SK-N-SH (cell line): Measurements from ENCODE around the gene TYROBP. TPM values are rescaled to one million over a fixed set of nuclear protein-coding genes. Genes with fewer than 3 reads are reported as not detected.

ENCODE experiments used
- CTCF ChIA-PET: fragments of 300-600, 350-600 bp; formaldehyde crosslinking; extraction: SDS; loops from one replicate; lab custom pipeline; 2021; lab: Yijun Ruan, JAX
- POLR2A ChIA-PET: fragments of 350-600 bp; sonication (Branson Sonifier 250); formaldehyde crosslinking; extraction: SDS; loops from one replicate; lab custom pipeline; 2020; ENCODE audit warnings: antibody characterized with exemption, inconsistent platforms; lab: Yijun Ruan, JAX
- DNase-seq: peaks from one replicate; pipeline ENCODE4 v3.0.0; 2012
- H2AFZ ChIP-seq: fragments of 200-600 bp; sonication (generic); 2 replicates; pipeline ENCODE4 v1.8.1; 2016; ENCODE audit warnings: antibody characterized with exemption, mild to moderate bottlenecking, low read depth
- H3F3A ChIP-seq: fragments of 200-600 bp; sonication (generic); replicated peaks from 2 replicates; pipeline ENCODE3; 2016; ENCODE audit warnings: antibody characterized with exemption, mild to moderate bottlenecking; ENCODE audit not compliant: insufficient read depth
- H3K27ac ChIP-seq, 2 experiments: fragments of 200-500 bp in 1 of 2; fragments of 200-600 bp in 1 of 2; sonication (Bioruptor generic) in 1 of 2; sonication (generic), shearing (Covaris generic) in 1 of 2; 2 replicates each; pipeline versions ENCODE4 v1.5.1 to v1.6.1; 2014 to 2016; ENCODE audit warnings: low read depth in 2 of 2, inconsistent platforms in 1 of 2, low read length in 1 of 2, mild to moderate bottlenecking in 1 of 2, mixed read lengths in 1 of 2
- H3K27me3 ChIP-seq: fragments of 200-600 bp; sonication (generic), shearing (Covaris generic); 2 replicates; pipeline ENCODE4 v1.6.1; 2016; ENCODE audit warnings: mixed run types; ENCODE audit not compliant: insufficient read depth
- H3K36me3 ChIP-seq, 2 experiments: fragments of 200-500 bp in 1 of 2; fragments of 200-600 bp in 1 of 2; sonication (Bioruptor generic) in 1 of 2; sonication (generic) in 1 of 2; replicated peaks in 1 of 2; 2 replicates each; pipeline versions ENCODE3 to v1.5.1; 2014 to 2016; ENCODE audit warnings: low read length in 1 of 2, mild to moderate bottlenecking in 1 of 2; ENCODE audit not compliant: insufficient read depth in 2 of 2, control insufficient read depth in 1 of 2
- H3K4me1 ChIP-seq, 2 experiments: fragments of 200-500 bp in 1 of 2; fragments of 200-600 bp in 1 of 2; sonication (Bioruptor generic) in 1 of 2; sonication (generic), shearing (Covaris generic) in 1 of 2; 2 replicates each; pipeline versions ENCODE4 v1.5.1 to v1.6.1; 2014 to 2016; ENCODE audit warnings: low read depth in 1 of 2, low read length in 1 of 2, mixed run types in 1 of 2; ENCODE audit not compliant: insufficient read depth in 2 of 2, control insufficient read depth in 1 of 2
- H3K4me2 ChIP-seq: fragments of 200-600 bp; sonication (generic), shearing (Covaris generic); 2 replicates; pipeline ENCODE4 v1.6.1; 2017; ENCODE audit warnings: mixed run types
- H3K4me3 ChIP-seq, 2 experiments: fragments of 200-500 bp in 1 of 2; fragments of 200-600 bp in 1 of 2; sonication (Bioruptor generic) in 1 of 2; sonication (generic), shearing (Covaris generic) in 1 of 2; 2 replicates each; pipeline versions ENCODE4 v1.5.1 to v1.8.1; 2014 to 2016; ENCODE audit warnings: low read depth in 2 of 2, inconsistent platforms in 1 of 2, low read length in 1 of 2, mild to moderate bottlenecking in 1 of 2, mixed read lengths in 1 of 2, moderate library complexity in 1 of 2
- H3K79me2 ChIP-seq: fragments of 200-600 bp; sonication (generic); 2 replicates; pipeline ENCODE4 v1.8.1; 2017; ENCODE audit warnings: mild to moderate bottlenecking; ENCODE audit not compliant: insufficient read depth
- H3K9ac ChIP-seq: fragments of 200-600 bp; sonication (generic); 2 replicates; pipeline ENCODE4 v1.6.1; 2017; ENCODE audit warnings: mixed run types
- H3K9me2 ChIP-seq: fragments of 200-600 bp; sonication (generic); 2 replicates; pipeline ENCODE4 v1.6.1; 2017; ENCODE audit warnings: mixed run types
- H3K9me3 ChIP-seq: fragments of 200-600 bp; sonication (generic); 2 replicates; pipeline ENCODE4 v1.6.1; 2017; ENCODE audit warnings: mixed run types, mild to moderate bottlenecking, moderate library complexity
- H4K20me1 ChIP-seq: fragments of 200-600 bp; sonication (generic); 2 replicates; pipeline ENCODE4 v1.6.1; 2017; ENCODE audit warnings: mild to moderate bottlenecking, mixed run types; ENCODE audit not compliant: insufficient read depth
- FOXJ3 ChIP-seq: sonication (generic); formaldehyde crosslinking; IDR thresholded peaks from 2 replicates; pipeline ENCODE4 v1.5.1; 2020; ENCODE audit warnings: mild to moderate bottlenecking, missing genetic modification reagents
- MEF2A ChIP-seq: IDR thresholded peaks from 2 replicates; pipeline ENCODE4 v1.4.0; 2012; ENCODE audit warnings: low read depth, borderline replicate concordance
- MXI1 ChIP-seq: IDR thresholded peaks from 2 replicates; pipeline ENCODE4 v1.6.1; 2012; ENCODE audit warnings: mild to moderate bottlenecking, low read depth, low read length, improper control_type of control experiment
- NRF1 ChIP-seq: IDR thresholded peaks from 2 replicates; pipeline ENCODE4 v1.6.1; 2012; ENCODE audit warnings: low read depth, mild to moderate bottlenecking, low read length
- POLR2AphosphoS5 ChIP-seq: IDR thresholded peaks from 2 replicates; pipeline ENCODE4 v1.6.1; 2012; ENCODE audit warnings: low read depth, low read length
- REST ChIP-seq: IDR thresholded peaks from 2 replicates; pipeline ENCODE4 v1.6.1; 2012; ENCODE audit warnings: mild to moderate bottlenecking, low read depth, low read length, moderate library complexity
- SMC3 ChIP-seq: IDR thresholded peaks from 2 replicates; pipeline ENCODE4 v1.6.1; 2012; ENCODE audit warnings: low read depth, low read length, improper control_type of control experiment
- WGBS: methylation state at CpG from one replicate; pipeline ENCODE4 v1.1.6; 2017; ENCODE audit warnings: low lambda C conversion rate; 5-methylcytosine and 5-hydroxymethylcytosine counted together
- polyA plus RNA-seq, 3 experiments: library from polyadenylated mRNA; depleted of rRNA; stranded (reverse); fragments of >200 nt; gene quantifications; 2 replicates each; pipeline ENCODE4 v1.2.3, GENCODE V29; 2012
- small RNA-seq, 7 experiments: library from RNA; depleted of rRNA; stranded (forward); fragments of <200 nt; gene quantifications; one replicate each; pipeline ENCODE3, GENCODE V24; 2012

The TYROBP gene
- polyA plus RNA-seq, 1 of the 3 experiments (the other 2 are of a cell fraction), result not detected

- no peaks in the 10 kb centered on the region for H3K9me2 ChIP-seq
- no peak overlapping the region for H2AFZ ChIP-seq
- no peak overlapping the region for H3K27ac ChIP-seq
- H3K4me1 ChIP-seq, result peaks cover 0 to 11% of the 10 kb centered on the region in 2 experiments; a peak in 1 of 4 replicates
- no peak for TF ChIP-seq REST
- no peak for TF ChIP-seq MEF2A
- TF ChIP-seq POLR2AphosphoS5, result no peak
- no peak for TF ChIP-seq NRF1
- TF ChIP-seq FOXJ3, result no peak
- no peak overlapping the region for H3K4me3 ChIP-seq
- 78% methylated on average over 2 of the region's 6 CpGs for WGBS
- ChIA-PET CTCF (no interaction called here), POLR2A (no interaction called here)
- H3F3A ChIP-seq, result no peaks in the 10 kb centered on the region
- no peaks in the 10 kb centered on the region for H3K79me2 ChIP-seq
- no peak for DNase-seq
- H3K9ac ChIP-seq, result no peak overlapping the region
- H4K20me1 ChIP-seq, result no peaks in the 10 kb centered on the region
- H3K9me3 ChIP-seq, result no peaks in the 10 kb centered on the region
- H3K36me3 ChIP-seq, result no peaks in the 10 kb centered on the region
- H3K27me3 ChIP-seq, result no peaks in the 10 kb centered on the region
- H3K4me2 ChIP-seq, result no peak overlapping the region
These were observed 49.8 kb downstream of the TYROBP start for GRCh38 chr19:35858311-35858710.

GRCh38 chr19:35856546-35857149 is 51.4 kb downstream of the TYROBP start, which contains the start of gene KIRREL2:
KIRREL2 (plus strand) TSS chr19:35856911; CDS start chr19:35857120, 209 bp downstream.
- Histone ChIP-seq H3K9ac (0 out of 2 replicates have a peak within 1 kb of the TSS, but pooled peaks have one; percentile 25), H2AFZ (peak within 1 kb of the TSS; percentile 93), H3K9me3 (no peaks in the 10 kb centered on the region), H3K36me3 (no peaks in the 10 kb centered on the region), H3K4me3 (peak within 1 kb of the TSS; percentile 47 to 67), H3K9me2 (no peaks in the 10 kb centered on the region), H3K27me3 (no peaks in the 10 kb centered on the region; the same call in 1 of the 2 replicates), H3K79me2 (no peaks in the 10 kb centered on the region), H4K20me1 (no peaks in the 10 kb centered on the region), H3K27ac (no peak within 1 kb of the TSS), H3K4me1 (peaks cover 0 to 11% of the 10 kb centered on the region in 2 experiments; a peak in 1 of 4 replicates), H3K4me2 (peak within 1 kb of the TSS; percentile 90), H3F3A (no peaks in the 10 kb centered on the region)
- ChIA-PET POLR2A (interaction anchor here (1.7 kb wide), 1 partner anchor 13 kb away, joined by 6 read pairs; no protein-coding TSS in a partner anchor), CTCF (interaction anchor here (1.0 to 1.2 kb wide), 2 partner anchors 11 to 164 kb away, joined by 3 to 4 read pairs; no protein-coding TSS in a partner anchor)
- TF ChIP-seq MXI1 (0 out of 2 replicates have a peak, but pooled peaks have one; percentile 33), SMC3 (no peak), POLR2AphosphoS5 (no peak), REST (no peak)
- 6% methylated on average over 33 of the region's 42 CpGs for WGBS
- DNase-seq, result peak; percentile 90

Small RNA genes within 50 kb of the gene (small RNA-seq; reads per million reads assigned to genes)
- gene AF038458.1 (0 reads per million in 7 experiments), gene RN7SL402P (0 to 7.9 (median 0) reads per million in 7 experiments)

Other genes with a start within 250 kb of the TYROBP start
- gene UPK1A, start 241.8 kb downstream of the TYROBP start, polyA plus RNA-seq (2012; rRNA removed), result 0.11 and 0.16 TPM in 2 replicates
- not detected in 2 replicates for gene ZBTB32, start 203.7 kb downstream of the TYROBP start, polyA plus RNA-seq (2012; rRNA removed)
- 18.2 and 29.2 TPM in 2 replicates for gene KMT2B, start 190.3 kb downstream of the TYROBP start, polyA plus RNA-seq (2012; rRNA removed)
- 5.1 and 5.6 TPM in 2 replicates for gene IGFLR1, start 165.8 kb downstream of the TYROBP start, polyA plus RNA-seq (2012; rRNA removed)
- gene U2AF1L4, start 162.9 kb downstream of the TYROBP start, polyA plus RNA-seq (2012; rRNA removed), result 25.9 and 29.4 TPM in 2 replicates
- 66.3 and 99.2 TPM in 2 replicates for gene PSENEN, start 162.6 kb downstream of the TYROBP start, polyA plus RNA-seq (2012; rRNA removed)
- gene LIN37, start 159.7 kb downstream of the TYROBP start, polyA plus RNA-seq (2012; rRNA removed), result 21.1 and 25.2 TPM in 2 replicates
- 0.10 and 0.43 TPM in 2 replicates for gene HSPB6, start 151.3 kb downstream of the TYROBP start, polyA plus RNA-seq (2012; rRNA removed)
- 12.3 and 12.5 TPM in 2 replicates for gene PROSER3, start 150.1 kb downstream of the TYROBP start, polyA plus RNA-seq (2012; rRNA removed)
- 6.5 and 7.8 TPM in 2 replicates for gene ARHGAP33, start 132.7 kb downstream of the TYROBP start, polyA plus RNA-seq (2012; rRNA removed)
- not detected in 2 replicates for gene PRODH2, start 95.5 kb downstream of the TYROBP start, polyA plus RNA-seq (2012; rRNA removed)
- gene NPHS1, start 55.8 kb downstream of the TYROBP start, polyA plus RNA-seq (2012; rRNA removed), result not detected in 2 replicates
- gene KIRREL2, start 51.4 kb downstream of the TYROBP start, polyA plus RNA-seq (2012; rRNA removed), result 0.21 and 0.37 TPM in 2 replicates
- 31.8 and 66.7 TPM in 2 replicates for gene APLP1, start 39.7 kb downstream of the TYROBP start, polyA plus RNA-seq (2012; rRNA removed)
- 5.5 and 11.4 TPM in 2 replicates for gene NFKBID, start 7.8 kb downstream of the TYROBP start, polyA plus RNA-seq (2012; rRNA removed)
- gene HCST, start 5.8 kb downstream of the TYROBP start, polyA plus RNA-seq (2012; rRNA removed), result 0.59 and 0.76 TPM in 2 replicates
- gene LRFN3, start 28.1 kb upstream of the TYROBP start, polyA plus RNA-seq (2012; rRNA removed), result 2.1 and 5.4 TPM in 2 replicates
- gene SDHAF1, start 86.9 kb upstream of the TYROBP start, polyA plus RNA-seq (2012; rRNA removed), result 22.5 and 25.3 TPM in 2 replicates
- gene SYNE4, start 100.5 kb upstream of the TYROBP start, polyA plus RNA-seq (2012; rRNA removed), result 0.48 and 0.58 TPM in 2 replicates
- gene ALKBH6, start 105.9 kb upstream of the TYROBP start, polyA plus RNA-seq (2012; rRNA removed), result 29.9 and 30.7 TPM in 2 replicates
- gene CLIP3, start 124.6 kb upstream of the TYROBP start, polyA plus RNA-seq (2012; rRNA removed), result 7.1 and 13.1 TPM in 2 replicates
- gene THAP8, start 146.0 kb upstream of the TYROBP start, polyA plus RNA-seq (2012; rRNA removed), result 6.2 and 6.3 TPM in 2 replicates
- gene WDR62, start 146.6 kb upstream of the TYROBP start, polyA plus RNA-seq (2012; rRNA removed), result 5.0 and 5.3 TPM in 2 replicates
- 0.18 TPM in 1 of 2 replicates, not detected in the other for gene OVOL3, start 202.8 kb upstream of the TYROBP start, polyA plus RNA-seq (2012; rRNA removed)
- 54.8 and 140 TPM in 2 replicates for gene POLR2I, start 206.6 kb upstream of the TYROBP start, polyA plus RNA-seq (2012; rRNA removed)
- 566 and 712 TPM in 2 replicates for gene TBCB, start 207.2 kb upstream of the TYROBP start, polyA plus RNA-seq (2012; rRNA removed)
- 999 and 1,027 TPM in 2 replicates for gene CAPNS1, start 231.8 kb upstream of the TYROBP start, polyA plus RNA-seq (2012; rRNA removed)
- not detected in 2 replicates for gene COX7A1, start 244.2 kb upstream of the TYROBP start, polyA plus RNA-seq (2012; rRNA removed)